Progenitor cell of endocrine pancreas (in vitro differentiated cells): ENCODE results near the gene HLCS. TPM values are rescaled to one million over a fixed set of nuclear protein-coding genes. Genes with fewer than 3 reads are reported as not detected.

Experiments used
- DNase-seq: peaks from one replicate; pipeline ENCODE4 v3.0.0; 2021; ENCODE audit warnings: low spot score; ENCODE audit not compliant: unreplicated experiment
- H3K27ac Mint-ChIP-seq: 2 replicates; pipeline ENCODE4 v1.8.0; 2021; ENCODE audit warnings: mild to moderate bottlenecking, moderate library complexity, mixed read lengths
- H3K27me3 Mint-ChIP-seq: 2 replicates; pipeline ENCODE4 v1.8.0; 2021; ENCODE audit warnings: mixed read lengths
- H3K36me3 Mint-ChIP-seq: 2 replicates; pipeline ENCODE4 v1.8.0; 2022; ENCODE audit warnings: mixed read lengths; ENCODE audit not compliant: insufficient read depth
- H3K4me1 Mint-ChIP-seq: 2 replicates; pipeline ENCODE4 v1.8.0; 2021; ENCODE audit warnings: low read depth, mixed read lengths
- H3K4me3 Mint-ChIP-seq: 2 replicates; pipeline ENCODE4 v1.8.0; 2021; ENCODE audit warnings: low read depth, mild to moderate bottlenecking, moderate library complexity, mixed read lengths
- H3K9me3 Mint-ChIP-seq: 2 replicates; pipeline ENCODE4 v1.8.0; 2021; ENCODE audit warnings: low read depth, mixed read lengths
- total RNA-seq: library from RNA; stranded (reverse); gene quantifications from 2 replicates; pipeline ENCODE4 v1.2.1, GENCODE V29; 2021
- TF ChIP-seq, protein P1 (sequence below): fragments of 200-600 bp; sonication (generic); IDR thresholded peaks from one replicate; pipeline ENCODE4 v1.5.0; 2021; ENCODE audit warnings: antibody characterized with exemption, mild to moderate bottlenecking; ENCODE audit not compliant: unreplicated experiment

Gene HLCS
- total RNA-seq, 1 donor from 2014 or later, result 34.3 TPM

DNA sequence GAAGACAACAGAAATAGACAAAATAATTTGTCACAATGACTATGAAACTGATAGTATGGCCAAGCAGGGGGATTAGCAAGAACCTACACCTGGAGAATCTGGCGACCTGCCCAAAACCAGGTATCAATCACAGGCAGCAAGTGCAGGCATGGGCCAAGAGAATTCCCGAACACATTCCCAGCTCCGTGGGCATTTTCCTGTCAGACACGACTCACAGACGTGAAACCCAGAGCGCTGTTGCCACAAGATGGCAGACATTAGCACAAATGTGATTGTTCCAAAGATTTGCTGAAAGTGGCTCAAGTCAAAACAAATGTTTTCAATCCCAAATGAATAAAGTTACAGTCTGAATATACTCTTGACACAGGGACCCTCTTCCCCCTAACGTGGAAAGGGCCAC, 36.8 kb downstream of the HLCS start:
- DNase-seq, result no peak
- peaks cover 20% of the 10 kb centered on the region for H3K4me1 Mint-ChIP-seq
- TF ChIP-seq, protein P1, sequence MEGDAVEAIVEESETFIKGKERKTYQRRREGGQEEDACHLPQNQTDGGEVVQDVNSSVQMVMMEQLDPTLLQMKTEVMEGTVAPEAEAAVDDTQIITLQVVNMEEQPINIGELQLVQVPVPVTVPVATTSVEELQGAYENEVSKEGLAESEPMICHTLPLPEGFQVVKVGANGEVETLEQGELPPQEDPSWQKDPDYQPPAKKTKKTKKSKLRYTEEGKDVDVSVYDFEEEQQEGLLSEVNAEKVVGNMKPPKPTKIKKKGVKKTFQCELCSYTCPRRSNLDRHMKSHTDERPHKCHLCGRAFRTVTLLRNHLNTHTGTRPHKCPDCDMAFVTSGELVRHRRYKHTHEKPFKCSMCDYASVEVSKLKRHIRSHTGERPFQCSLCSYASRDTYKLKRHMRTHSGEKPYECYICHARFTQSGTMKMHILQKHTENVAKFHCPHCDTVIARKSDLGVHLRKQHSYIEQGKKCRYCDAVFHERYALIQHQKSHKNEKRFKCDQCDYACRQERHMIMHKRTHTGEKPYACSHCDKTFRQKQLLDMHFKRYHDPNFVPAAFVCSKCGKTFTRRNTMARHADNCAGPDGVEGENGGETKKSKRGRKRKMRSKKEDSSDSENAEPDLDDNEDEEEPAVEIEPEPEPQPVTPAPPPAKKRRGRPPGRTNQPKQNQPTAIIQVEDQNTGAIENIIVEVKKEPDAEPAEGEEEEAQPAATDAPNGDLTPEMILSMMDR, result no peak
- H3K27me3 Mint-ChIP-seq, result no peaks in the 10 kb centered on the region
- peaks cover 5% of the 10 kb centered on the region for H3K36me3 Mint-ChIP-seq
- no peak overlapping the region for H3K27ac Mint-ChIP-seq
- H3K4me3 Mint-ChIP-seq, result no peak overlapping the region
- H3K9me3 Mint-ChIP-seq, result no peaks in the 10 kb centered on the region

DNA sequence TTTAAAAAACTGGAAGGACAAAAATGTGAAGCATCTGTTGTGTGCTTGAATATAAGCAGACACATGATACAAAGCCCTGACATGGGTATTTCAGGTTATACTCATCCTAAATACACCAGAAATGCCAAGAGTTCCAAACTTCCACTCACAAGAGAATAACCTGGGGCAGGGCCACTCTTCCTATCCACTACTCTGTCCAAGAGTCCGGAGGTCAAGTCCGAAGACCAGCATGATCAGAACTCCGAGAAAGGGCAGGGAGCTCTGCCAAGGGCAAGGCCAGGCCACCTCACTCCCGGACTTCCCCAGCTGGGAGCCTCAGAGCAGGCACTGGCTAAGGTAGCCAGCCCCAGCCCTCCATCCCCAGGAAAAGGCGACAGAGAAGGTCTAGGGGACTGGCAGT, 37.5 kb downstream of the HLCS start:
- Mint-ChIP-seq H3K9me3 (no peaks in the 10 kb centered on the region), H3K27ac (no peak overlapping the region), H3K4me1 (peaks cover 18% of the 10 kb centered on the region), H3K27me3 (no peaks in the 10 kb centered on the region), H3K4me3 (no peak overlapping the region), H3K36me3 (peaks cover 5% of the 10 kb centered on the region)
- TF ChIP-seq, protein P1, result no peak
- no peak for DNase-seq

DNA sequence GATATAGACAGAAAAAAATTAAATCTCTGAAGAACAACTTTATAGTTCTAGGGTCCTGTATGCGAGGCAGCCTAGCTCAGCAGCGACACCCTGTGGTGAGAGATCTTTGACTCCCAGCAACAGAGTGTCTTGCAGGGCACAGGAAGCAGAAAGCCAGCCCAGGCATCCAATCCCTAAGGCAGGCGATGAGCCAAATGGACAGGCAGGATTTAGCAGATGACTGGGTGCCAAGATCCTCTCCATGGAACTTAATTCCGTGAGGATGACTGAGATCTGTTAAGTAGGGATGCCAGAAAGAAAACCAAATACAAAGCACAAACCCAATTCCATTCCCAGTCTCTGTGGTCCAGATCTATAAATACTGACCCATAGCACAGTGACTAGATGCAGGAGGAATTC, 38.8 kb downstream of the HLCS start:
- peak; percentile 75 for DNase-seq
- no peaks in the 10 kb centered on the region for H3K27me3 Mint-ChIP-seq
- no peak overlapping the region for H3K4me3 Mint-ChIP-seq
- TF ChIP-seq, protein P1, result peak; percentile 95
- peaks cover 26% of the 10 kb centered on the region for H3K4me1 Mint-ChIP-seq
- peak overlapping the region; percentile 60 for H3K27ac Mint-ChIP-seq
- H3K36me3 Mint-ChIP-seq, result peaks cover 2% of the 10 kb centered on the region
- H3K9me3 Mint-ChIP-seq, result no peaks in the 10 kb centered on the region

DNA sequence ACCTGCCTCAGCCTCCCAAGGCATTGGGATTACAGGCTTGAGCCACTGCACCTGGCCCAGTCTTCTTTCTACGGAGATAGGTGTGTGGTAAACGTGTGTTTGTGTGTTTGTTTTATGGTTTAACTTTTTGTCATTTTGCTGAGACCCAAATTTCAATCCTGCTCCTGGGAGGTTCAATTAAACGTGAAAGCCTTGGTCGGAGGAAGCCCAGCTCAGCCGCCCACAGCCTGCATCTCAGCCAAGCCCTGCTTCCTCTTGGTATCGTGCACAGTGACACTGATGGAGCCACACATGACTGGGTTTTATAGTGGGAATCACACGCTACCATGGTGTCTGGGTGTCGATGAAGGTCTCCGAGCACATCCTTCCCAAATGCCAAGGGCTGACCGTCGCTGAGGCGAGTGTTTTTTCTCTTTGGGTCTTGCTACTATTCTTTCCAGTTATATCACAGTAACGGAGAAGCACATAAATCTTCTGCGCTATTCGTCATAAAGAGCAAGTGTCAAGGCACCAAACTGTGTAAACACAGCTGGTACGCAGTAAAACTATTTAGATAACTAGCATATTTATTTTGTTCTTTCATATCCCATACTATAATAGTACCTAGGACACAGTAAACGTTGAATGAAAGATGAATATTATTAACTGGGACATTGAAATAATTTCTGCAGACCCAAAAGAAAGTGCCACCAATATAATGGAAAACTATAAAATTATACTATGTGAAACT, 39.3 kb downstream of the HLCS start:
- peak overlapping the region; percentile 60 for H3K27ac Mint-ChIP-seq
- no peak overlapping the region for H3K4me3 Mint-ChIP-seq
- no peaks in the 10 kb centered on the region for H3K27me3 Mint-ChIP-seq
- H3K36me3 Mint-ChIP-seq, result peaks cover 2% of the 10 kb centered on the region
- peaks cover 30% of the 10 kb centered on the region for H3K4me1 Mint-ChIP-seq
- TF ChIP-seq, protein P1, result no peak
- H3K9me3 Mint-ChIP-seq, result no peaks in the 10 kb centered on the region
- DNase-seq, result no peak

DNA sequence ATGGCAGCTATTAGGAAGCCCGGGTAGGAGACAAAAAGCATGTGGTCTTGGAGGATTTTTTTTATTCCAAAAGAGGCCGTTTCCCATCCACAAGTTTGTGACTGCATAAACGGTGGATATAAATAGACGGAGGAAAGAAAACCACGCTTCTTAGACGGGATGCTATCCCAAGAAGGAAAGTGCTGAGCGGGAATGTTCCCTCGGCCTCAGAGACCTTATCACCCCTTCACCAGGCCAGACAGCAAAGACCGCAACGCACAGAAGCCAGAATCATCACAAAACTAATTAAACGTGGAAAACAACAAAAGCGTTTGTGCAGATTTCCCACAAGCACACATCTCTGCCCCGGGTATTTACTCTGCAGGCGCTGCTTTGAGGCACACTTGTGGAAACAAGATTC, 43.2 kb downstream of the HLCS start:
- no peak for DNase-seq
- no peak overlapping the region for H3K4me3 Mint-ChIP-seq
- H3K36me3 Mint-ChIP-seq, result no peaks in the 10 kb centered on the region
- peaks cover 38% of the 10 kb centered on the region for H3K4me1 Mint-ChIP-seq
- no peak overlapping the region for H3K27ac Mint-ChIP-seq
- no peaks in the 10 kb centered on the region for H3K9me3 Mint-ChIP-seq
- TF ChIP-seq, protein P1, result no peak
- H3K27me3 Mint-ChIP-seq, result no peaks in the 10 kb centered on the region
